GM21528 (cell line): ENCODE results near the gene CORO1C.
"Not testable (repeated sequence)": the region's sequence is repeated elsewhere in the genome, so short reads cannot be mapped to it uniquely, and the experiment has no call there.

Experiments used
- ATAC-seq: cut with Tn5 transposase; IDR thresholded peaks from one replicate; pipeline ENCODE4 v1.9.1; 2021; ENCODE audit warnings: mild to moderate bottlenecking, moderate library complexity; ENCODE audit not compliant: unreplicated experiment, low FRiP score

CORO1C gene

DNA sequence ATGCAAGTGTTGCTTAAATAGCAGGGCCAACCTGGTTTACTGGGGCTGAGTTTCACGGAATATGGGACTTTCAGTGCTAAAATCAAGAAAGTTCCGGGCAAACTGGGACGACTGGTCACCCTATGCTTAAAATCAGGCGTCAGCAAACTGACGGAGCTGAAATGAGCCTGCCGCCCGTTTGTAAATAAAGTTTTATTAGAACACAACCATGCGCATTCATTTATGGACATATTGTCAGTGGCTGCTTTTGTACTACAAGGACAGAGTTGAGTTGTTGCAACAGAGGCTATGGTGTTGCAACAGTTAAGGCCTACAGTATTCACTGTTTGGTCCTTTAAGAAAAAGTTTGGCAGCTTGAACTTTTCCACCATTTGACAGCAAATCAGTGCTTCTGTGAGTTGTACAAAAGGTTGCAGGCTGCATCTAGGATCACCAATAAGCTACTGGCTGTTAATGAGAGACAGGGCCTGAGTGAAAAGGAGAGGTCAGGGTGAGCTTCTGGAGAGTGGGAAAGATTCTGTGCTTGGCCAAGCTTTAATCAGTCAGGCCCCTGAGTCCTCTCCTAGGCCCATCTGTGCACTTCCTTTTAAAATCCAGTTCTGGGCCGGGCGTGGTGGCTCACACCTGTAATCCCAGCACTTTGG lies 111.0 kb downstream of the CORO1C start:
- no peak for ATAC-seq

DNA sequence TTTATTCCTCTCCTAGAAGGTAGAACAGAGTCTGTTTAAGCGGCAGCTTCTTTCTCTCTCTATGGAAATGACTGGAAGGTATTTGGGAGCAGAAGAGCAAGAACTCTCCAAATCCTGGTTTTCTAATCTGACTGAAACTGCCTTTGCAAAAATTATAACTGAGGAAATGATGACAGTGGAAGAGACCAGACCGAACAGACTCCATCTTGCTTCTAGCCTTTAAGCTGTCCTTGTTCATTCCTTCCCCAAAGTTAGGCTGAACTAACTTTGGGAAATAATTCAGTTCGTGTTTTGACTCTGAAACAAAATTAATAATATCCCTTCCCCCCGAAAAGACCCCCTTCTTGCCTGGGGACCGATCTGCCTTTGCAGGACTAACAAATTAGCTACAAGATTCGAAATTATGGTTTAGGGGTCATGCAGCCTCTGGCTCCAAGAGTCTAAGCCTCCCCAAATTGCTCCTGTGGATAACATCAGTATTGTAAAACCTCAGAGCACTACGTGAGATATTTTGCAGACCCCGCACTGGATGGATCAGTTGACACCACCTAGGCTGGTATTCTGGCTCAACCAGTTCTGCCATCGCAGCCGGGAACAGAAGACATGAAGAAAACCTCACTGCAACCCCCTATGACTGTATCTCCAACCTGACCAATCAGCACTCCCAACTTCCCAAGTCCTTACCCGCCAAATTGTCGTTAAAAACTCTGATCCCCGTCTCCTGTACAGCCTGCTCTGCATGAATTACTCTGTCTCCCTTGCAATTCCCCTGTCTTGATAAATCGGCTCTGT lies 111.8 kb downstream of the CORO1C start:
- ATAC-seq = no peak

DNA sequence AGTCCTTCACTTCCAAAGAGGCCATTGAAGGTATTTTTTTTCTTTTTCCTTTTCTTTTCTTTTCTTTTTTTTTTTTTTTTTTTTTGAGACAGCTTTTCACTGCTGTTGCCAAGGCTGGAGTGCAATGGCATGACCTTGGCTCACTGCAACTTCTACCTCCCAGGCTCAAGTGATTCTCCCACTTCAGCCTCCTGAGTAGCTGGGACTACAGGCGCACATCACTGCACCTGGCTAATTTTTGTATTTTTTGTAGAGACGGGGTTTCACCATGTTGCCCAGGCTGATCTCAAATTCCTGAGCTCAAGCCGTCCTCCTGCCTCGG lies 112.4 kb downstream of the CORO1C start:
- ATAC-seq = not testable (repeated sequence)

DNA sequence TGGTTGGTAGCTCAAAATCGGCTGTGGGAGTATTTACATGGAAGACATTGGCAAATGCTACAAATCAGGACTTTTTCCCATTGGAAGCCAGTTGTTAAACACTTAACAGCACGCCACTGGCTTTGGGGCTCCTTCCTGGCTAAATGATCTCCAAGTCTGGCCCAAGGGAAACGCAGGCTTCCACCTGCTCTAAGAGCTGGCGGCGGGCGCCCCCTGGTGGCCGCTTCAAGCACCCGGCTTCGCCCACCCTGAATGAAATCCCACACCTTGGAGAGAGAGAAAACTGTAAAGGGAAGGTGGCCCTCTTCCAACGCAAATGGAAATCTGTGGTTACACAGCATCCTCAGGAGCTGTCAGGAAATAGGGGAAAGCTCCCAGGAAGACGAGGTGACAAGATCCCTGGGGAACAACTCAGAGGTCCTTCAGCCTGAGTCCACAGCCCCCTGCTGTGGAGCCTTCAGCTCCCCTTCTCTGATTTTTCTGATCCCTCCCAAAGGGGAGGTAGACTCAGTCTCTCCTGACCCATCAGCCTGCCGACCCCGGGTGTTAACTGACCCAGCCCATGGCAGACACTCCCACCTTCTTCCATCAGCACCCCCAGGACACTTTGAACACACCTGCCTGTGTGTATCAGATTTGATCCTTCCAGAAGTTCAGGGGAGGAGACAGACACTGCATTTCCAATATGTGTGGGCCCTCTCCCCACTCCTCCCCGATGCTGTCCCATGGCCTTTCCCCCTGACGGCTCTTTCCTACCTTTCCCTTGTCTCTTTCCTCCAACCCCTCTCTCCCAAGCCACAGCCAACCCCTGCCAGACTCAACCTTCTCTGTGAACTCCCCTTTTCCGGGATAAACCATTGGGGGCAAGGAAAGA lies 113.0 kb downstream of the CORO1C start:
- ATAC-seq = peak; percentile 45

DNA sequence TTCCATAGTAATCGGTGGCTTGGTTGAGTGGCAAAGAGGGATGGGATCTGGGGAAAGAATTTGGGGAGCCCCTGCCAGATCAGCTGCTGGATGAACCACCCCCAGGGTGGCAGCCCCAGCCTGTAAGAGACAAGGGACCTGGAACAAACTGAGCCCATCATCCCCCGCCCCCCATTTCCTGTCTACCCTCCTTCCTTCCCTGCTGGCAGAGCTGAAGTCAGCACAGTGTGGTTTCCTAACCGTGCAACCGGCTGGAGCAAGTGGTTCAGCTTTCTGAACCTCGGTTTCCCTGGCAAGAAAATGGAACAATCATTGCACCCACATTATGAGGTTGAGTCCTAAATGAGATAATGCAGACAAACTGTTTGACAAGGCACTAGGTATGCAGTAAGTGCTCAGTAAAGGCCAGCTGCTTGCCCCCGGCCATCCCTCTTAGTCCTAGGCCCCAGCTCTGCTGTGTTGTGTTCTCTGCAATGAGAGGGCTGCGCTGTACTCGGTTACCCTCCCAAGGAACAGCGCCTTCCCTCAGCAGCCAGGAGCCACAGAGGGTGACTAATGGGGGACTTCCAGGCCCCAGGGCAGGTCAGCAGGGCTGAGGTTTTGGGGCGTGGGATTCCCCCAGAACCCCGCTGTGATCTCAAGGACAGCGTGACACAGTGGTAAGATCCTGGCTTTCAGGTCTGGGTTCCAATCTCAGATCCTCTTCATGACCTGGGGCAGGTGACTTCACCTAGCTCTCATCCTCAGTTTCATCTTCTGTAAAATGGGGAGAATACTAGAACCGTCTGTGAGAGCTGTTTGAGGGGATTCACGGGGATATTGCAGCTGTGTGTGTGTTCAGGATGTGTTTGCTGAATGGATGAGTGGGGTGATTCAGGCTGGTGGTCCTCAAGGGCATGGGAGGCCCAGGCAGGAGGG lies 114.1 kb downstream of the CORO1C start:
- peak; percentile 74 for ATAC-seq

DNA sequence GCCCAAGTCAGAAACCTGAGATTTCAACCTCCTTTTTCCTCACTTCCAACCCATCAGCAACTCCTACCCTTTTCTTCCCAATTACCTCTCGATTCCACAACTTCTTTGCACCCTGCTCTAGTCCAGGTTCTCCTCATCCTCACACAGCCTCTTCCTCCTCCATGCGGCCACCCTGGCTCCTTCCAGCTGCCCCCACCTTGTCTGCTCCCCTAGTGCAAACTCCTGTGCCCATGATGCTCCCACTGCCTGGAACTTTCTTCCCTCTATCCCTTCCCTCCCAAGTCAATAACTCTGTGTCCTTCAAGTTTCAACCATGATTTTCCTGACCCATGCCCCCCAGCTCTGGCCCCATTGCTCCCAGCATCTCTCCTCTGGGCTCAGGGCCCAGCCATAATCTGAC lies 115.0 kb downstream of the CORO1C start:
- ATAC-seq = no peak

DNA sequence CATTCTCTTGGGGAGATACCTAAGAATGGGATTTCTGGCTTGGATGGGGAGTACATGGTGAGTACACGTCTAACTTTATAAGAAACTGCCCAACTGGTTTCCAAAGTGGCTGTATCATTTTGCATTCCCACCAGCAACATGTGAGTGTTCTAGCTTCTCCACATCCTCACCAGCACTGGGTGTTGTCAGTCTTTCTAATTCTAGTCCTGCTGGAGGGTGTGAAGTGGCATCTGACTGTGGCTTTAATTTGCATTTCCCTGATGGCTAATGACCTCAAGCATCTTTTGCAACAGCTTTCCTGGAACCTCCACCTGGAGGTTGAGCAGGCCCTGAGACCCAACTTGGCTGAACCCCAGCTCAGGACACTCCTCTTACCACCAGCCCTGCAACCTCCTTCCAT lies 115.4 kb downstream of the CORO1C start:
- ATAC-seq = no peak

DNA sequence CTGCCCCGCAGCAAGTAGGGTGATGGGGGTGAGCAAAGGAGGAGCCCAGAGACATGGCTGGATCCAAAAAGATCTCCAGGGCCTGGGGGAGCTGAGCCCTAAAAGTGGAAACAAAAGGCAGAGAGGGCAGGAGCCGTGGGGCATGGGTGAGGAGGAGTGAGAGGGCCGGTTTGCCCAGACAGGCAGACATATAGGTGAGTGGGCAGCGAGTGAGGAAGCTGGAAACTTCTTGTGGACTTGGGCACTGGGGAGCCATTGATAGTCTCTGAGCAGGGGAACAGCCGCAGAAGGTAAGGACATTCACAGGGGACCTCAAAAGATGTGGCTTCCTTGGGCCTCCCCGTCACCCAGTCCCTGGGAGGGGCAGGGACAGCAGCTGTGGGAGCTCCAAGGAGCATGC lies 116.7 kb downstream of the CORO1C start:
- no peak for ATAC-seq

DNA sequence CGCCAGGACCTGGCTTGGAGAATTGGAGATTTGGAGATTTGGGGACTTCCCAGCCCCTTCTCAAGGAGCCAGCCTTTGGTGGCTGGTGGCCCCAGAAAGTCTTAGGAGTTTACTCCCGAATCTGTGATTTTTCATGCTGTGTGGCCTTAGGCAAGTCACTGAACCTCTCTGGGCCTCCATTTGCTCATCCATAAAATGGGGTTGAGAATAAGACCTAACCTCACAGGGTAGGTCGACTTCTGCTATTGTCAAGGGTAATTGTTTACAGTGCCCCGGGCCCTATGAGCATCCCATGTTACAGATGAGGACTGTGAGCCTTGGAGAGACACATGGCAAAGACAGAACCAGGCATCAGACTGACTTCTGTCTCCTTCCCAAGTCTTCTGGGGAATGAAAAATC lies 117.3 kb downstream of the CORO1C start:
- no peak for ATAC-seq

DNA sequence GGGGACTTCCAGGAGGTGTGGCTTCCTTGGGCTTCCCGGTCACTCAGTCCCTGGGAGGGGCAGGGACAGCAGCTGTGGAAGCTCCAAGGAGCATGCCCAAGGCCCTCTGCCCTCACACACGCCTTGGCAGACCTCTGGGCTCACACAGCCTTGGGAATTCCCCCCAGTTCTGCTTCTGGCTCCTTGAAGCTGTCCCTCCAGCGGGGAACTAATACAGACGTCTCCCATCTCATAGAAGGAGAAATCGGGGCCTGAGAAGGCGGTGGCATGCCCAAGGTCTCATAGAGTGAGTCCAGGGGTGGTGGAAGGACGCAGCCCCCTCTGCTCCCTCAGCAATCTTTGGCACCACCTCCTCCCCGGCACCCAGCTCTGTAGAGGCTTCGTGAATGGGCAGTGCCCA lies 117.8 kb downstream of the CORO1C start:
- ATAC-seq = no peak

DNA sequence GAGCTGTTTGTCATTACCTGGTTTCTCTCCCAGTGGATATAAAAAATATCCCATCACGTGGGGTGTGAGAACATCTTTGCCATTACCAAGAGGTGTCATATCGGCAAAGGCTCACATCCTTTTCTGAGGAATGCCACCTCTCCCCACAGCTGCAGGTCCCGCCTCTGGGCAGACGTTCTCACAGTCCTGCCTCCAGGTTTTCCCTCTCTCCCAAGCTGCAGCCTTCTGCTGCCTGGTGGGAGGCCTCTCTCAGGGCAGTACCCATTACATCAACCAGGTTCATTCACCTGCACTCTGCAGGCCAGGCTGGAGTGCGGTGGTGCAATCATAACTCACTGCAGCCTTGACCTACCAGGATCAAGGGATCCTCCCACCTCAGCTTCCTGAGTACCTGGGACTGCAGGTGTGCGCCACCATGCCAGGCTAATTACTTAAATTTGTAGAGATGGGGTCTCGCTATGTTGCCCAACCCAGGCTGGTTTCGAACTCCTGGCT lies 118.5 kb downstream of the CORO1C start:
- no peak for ATAC-seq

DNA sequence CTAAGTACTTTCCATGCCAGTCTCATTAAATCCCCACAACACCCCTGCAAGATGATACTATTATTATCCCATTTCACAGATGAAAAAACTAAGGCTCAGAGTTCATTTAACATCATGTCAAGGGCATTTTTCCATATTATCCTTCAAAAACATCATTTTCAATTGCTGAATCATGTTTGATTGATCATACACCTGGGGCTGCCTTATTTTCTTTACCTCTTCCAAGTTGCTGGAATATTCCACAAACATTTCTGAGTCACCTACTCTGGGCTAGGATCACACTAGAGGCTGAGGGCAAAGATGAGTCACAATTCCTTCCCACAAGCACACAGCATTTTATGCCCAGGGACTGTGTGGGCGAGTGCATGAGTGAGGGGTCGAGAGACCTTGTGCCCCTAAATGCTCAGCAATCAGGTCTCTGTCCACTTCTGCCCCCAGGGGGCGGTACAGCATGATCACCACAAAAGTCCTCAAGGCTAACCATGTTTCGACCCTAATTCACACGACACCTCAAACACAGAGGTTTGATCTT lies 119.4 kb downstream of the CORO1C start:
- no peak for ATAC-seq

DNA sequence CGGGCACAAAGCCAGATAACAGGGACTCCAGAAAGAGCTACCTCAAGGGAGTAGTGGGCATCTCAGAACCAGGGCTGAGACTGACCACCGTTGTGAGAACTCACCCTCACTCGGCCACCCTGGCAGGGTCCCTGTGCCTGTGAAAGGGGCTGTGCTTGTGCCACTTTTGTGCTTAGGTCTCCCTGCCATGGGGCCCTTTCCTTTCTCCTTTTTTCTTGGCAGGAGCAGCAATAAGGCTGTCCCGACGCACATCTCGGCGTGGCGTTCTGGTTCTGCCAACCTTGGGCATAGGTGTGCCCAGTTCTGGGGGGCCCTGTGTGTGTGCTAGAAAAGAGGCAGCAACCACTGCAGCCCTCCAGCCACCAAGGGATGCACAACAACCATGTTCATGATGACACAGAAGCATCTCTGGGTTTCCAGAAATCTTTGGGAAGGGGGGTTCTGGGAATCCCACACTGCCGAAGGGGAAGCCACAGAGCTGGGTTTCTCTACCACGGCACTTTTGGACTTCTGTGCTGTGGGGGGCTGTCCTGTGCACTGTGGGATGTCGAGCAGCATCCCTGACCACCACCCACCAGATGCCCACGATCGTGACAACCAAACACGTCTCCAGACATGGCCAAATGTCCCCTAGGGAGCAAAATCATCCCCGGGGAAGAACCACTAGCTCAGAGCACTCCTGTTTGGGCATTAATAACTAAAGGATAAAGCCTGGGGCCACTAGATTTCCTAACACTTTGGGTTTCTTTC lies 120.3 kb downstream of the CORO1C start:
- ATAC-seq = no peak

DNA sequence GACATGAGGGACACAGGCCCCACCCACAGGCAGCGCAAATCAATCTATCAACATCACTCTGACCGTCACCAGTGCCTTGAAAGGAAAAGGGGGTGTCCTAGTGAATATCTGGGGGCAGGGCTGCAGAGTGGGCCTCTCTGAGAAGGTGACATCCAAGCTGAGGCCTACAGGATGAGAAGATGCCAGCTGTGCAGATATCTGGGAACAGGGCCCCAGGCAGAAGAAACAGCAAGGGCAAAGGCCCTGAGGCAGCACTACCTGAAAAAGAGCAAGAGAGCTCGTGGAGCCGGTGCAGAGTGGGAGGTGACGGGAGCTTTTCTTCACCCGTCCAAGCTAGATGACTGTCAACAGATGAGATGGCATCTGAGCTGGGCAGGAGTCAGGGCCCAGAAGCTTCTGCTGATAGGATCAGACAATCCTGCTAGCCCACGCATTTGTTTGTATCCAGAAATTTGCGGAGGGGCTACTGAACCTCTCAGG lies 120.9 kb downstream of the CORO1C start:
- no peak for ATAC-seq

DNA sequence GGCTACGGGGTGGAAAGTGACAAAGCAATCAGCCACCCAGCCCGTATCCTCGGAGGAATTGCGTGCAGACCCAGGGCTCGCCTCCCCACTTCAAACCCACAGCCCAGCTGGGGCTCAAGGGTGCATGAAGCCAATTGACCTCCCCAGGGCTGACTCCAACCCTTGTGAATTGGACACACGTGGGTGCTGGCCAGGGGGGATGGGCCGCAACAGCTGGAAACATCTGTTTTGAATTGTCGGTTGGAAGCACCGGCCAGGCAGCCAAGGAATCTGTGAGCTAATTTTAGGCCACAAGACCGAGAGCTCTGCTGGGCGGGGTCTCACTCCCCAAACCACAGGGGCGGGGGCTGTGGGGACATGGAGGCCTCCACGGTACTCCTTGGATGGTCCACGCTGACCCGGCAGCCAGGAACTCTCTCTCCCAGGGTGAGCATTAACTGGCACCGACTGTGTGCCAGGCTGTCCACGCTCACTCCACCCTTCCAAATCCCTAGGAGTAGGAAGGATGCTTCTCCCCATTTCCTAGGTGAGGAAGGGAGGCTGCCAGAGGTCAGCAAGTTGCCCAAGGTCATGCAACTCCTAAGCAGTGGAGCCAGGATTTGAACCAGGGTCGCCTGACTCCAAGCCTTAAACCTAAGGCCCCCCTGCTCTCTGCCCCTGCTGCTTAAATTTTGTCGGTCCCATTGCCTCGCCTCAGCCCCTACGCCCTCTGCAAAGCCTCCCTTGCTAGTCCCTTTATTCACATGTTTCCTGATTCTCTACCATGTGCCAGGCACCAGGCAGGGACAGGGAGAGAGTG lies 121.6 kb downstream of the CORO1C start:
- ATAC-seq = no peak

DNA sequence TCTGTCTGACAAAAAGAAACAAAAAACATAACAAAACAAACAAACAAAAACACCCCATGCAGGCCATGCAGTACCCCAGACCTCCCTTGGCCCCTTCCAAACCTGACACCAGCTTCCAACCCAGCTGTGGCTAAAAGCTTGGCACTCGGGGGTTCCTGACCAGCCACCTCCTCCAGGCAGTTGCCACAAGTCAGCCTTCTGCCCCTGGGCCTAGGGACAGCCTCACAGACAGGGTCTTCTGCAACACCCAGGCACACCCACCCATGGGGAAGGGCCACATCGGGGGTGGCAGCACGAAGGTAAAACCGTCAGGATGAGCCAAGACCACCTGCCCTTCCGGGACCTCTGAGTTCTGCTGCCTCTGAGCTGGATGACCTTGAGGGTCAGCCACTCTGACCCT lies 122.7 kb downstream of the CORO1C start:
- no peak for ATAC-seq

DNA sequence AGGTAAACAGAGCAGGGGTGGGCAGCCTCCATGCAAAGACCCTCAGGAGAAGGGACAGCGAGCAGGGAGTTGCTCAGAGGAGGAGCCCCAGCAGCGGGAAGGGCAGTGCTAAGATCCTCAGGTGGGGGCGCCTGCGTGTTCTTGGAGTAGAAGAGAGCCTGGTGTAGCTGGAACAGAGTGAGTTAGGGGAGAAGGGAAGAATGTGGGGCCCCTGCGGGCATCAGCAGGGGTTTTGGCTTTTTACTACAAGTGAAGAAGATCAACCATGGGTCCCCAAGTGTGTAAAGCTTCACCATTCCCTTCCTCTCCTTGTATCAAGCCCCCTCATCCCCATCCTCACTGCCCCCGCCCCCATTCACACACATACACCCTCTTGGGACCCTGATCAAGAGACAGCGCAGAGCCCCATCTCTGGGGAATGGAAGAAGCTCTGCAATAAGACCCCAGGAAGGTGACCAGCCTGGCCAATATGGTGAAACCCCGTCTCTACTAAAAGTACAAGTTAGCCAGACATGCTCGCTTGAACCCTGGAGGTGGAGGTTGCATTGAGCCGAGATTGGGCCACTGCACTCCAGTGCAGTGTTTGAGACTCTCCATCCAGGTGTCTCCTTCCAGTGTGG lies 123.2 kb downstream of the CORO1C start:
- ATAC-seq = no peak

DNA sequence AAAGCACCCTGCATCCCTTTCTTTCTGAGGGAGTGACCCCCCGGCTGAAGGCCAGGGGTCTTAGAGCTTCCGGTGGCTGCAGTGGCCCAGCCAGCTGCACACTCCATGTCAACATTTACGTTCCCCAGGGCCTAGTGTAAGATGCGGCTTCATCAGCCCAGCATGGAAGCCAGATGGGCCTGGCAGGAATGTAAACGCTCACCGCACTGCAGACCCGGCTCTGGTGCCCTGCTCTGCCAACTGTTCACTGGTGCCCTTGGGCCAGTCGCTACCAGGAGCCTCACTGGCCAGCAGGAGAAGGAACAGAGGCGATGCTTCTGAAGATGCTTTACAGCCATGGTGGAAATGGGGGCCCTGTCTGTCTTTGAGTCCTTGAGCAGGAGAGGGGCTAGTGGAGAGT lies 124.8 kb downstream of the CORO1C start:
- no peak for ATAC-seq
